HG02938 (cell line): Measurements from ENCODE around the gene CACUL1.
A peak's percentile ranks its signal among the peaks of the same experiment; 100 is the strongest.
"Not testable (repeated sequence)": the region's sequence is repeated elsewhere in the genome, so short reads cannot be mapped to it uniquely, and the experiment has no call there.

Source experiments
- ATAC-seq: cut with Tn5 transposase; IDR thresholded peaks from one replicate; pipeline ENCODE4 v1.9.1; 2021; ENCODE audit warnings: mild to moderate bottlenecking, moderate library complexity; ENCODE audit not compliant: unreplicated experiment

The CACUL1 gene

DNA sequence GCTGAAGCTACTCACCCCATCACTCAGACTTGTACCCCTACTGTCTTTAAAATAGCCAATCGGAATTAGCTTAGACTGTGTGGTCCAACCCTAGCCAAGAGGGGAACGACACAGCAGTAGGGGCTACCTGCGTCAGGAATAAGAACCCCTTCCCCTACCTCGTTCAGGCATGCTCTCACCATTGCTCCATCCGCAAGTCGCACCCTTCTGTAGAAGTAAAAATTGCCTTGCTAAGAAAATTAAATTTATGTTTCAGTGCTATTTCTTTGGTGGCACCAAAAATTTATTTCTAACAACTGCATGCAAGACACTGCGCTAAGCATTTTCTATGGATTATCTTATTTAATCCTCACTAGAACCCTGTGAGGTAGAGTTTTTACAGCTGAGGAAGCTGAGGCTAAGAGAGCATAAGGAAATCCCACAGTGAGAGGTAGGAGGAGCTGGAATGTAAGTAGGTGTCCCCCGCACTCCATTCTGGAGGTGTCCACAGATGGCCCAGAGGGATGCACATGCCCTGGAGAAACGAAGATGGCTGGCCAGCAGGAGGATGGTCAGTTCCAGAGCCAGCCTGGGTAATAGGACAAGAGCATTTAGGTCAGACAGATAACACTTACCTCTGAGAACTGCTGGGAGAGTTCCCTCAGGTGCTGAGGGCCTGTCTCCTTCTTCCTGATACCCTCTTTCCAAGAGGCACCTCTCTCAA lies 15.3 kb upstream of the CACUL1 start:
- ATAC-seq: no peak

GRCh38 chr10:118768041-118768919 lies 13.5 kb upstream of the CACUL1 start:
- no peak for ATAC-seq

GRCh38 chr10:118767297-118768040 lies 12.7 kb upstream of the CACUL1 start:
- no peak for ATAC-seq

GRCh38 chr10:118764195-118764594 lies 9.4 kb upstream of the CACUL1 start:
- ATAC-seq: no peak

- ATAC-seq: no peak
Observed at GRCh38 chr10:118763202-118763988, 8.6 kb upstream of the CACUL1 start.

DNA sequence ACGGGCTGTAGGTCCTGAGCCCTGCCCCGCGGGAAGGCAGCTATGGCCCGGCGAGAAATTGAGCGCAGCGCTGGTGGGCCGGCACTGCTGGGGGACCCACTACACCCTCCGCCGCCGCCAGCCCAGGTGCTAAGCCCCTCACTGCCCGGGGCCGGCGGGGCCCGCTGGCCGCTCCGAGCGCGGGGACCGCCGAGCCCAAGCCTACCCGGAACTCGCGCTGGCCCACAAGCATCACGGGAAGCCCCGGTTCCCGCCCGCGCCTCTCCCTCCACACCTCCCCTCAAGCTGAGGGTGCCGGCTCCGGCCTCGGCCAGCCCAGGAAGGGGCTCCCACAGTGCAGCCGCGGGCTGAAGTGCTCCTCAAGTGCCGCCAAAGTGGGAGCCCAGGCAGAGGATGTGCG lies 5.5 kb upstream of the CACUL1 start:
- ATAC-seq: no peak

DNA sequence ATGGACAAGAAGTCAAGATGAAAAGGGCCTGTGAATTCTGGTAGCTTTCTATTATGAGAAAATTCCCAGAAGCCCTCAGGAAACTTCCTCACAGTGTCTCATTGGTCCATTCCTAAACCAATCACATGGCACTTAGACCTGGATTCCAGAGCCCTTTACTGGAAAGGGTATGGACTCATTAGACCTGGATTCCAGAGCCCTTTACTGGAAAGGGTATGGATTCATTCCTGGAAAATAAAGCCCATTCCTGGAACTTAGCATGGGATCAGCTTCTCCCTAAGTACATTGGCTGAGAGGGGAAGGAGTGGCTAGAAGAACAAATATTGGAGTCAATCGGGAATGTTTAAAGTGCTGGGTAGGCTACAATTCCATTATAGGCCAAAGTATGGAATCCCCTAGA lies 3.7 kb upstream of the CACUL1 start:
- ATAC-seq: no peak

GRCh38 chr10:118754229-118754555 lies 578 bp downstream of the CACUL1 start:
- ATAC-seq: peak; percentile 21

DNA sequence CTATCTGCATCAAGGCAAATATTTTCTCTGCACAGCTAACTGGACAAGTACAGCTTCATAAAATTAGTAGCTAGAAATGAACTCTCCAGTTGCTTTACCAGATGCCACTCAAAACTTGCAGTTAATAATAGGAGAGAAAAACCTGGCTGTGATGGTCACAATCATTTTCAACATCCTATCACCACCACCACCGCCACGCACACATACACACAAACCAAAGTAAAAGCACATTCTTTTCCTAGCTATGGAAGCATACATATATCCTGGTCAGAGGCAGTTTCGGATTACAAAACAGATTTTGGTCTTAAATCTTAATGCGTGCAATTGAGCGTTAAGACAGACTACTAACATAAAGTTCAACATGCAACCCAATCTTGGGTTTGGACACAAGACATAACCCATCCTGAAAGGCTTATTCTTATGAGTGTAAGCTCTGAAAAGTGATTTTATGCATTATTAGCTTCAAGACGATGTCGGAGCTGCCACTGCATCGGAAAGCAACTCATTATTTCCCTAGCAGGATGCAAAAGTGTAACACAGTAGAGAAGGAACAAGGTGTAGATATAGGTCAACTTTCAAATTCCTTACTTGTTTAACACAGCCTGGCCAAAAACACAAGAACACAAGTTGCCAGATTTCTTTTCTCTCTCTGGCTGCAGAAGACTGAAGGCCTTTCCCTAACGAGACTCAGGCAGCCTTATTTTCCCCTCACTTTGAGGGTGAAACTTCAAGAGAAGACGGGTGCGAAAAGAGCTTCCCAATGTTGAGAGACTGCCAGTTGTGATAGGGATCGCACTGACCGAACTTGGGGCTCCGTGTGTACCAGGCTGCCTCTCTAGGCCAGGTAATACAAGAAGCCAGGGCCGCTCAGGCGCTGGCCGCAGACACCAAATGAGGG lies 1.2 kb downstream of the CACUL1 start:
- ATAC-seq: peak; percentile 8

DNA sequence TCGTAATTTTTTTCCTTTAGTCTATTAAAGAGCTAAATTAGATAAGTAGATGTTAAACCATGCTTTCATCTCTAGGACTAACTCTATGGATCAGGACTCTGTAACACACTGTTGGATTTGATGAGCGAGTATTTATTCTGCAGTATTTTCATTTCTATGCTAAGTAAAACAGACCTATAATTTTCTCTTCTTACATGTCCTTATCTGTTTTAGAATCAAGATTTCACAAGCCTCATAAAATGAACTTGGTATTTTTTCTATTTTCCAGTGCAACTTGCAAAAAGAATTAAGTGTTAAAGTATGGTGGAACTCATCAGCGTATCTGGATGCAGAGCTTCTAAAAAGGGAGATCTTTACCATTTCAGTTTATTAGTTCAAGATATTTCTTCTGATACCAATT lies 2.4 kb downstream of the CACUL1 start:
- ATAC-seq: no peak

DNA sequence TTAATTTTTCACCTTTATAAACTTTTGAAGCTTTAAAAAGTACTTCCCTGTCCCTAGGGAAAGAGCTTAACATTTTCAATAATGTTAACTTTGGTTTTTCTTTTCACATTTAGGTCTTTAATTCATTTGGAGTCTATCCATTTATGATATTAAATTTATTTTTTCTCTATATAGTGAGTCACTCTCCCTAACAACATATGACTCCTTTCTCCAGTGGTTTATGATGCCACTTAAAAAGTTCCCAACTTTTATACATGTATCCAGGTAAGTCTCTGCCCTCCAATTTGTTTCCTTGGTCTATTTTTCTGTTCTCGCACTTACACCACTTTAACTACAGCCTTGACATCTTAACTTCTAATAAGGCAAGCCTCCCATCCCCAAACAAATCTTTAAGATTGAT lies 3.5 kb downstream of the CACUL1 start:
- ATAC-seq: no peak

DNA sequence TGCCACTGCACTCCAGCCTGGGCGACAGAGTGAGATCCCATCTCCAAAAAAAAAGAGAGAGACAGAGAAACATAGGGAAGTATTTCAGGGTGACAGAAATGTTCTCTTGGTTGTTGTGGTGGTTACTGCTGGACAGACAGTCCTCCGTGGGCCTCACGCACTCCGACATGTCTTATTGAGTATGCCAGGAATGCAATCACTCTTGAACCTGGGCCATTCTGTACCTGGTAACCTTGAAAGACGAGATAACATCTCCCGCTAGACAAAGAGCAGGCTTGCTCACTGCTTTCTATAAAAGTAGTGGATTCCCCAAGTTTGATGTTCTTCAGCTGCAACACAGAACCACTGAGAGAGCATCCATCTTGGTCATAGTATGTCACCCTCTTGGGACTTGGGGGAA lies 6.7 kb downstream of the CACUL1 start:
- no peak for ATAC-seq

GRCh38 chr10:118746246-118746645 lies 8.5 kb downstream of the CACUL1 start:
- no peak for ATAC-seq

DNA sequence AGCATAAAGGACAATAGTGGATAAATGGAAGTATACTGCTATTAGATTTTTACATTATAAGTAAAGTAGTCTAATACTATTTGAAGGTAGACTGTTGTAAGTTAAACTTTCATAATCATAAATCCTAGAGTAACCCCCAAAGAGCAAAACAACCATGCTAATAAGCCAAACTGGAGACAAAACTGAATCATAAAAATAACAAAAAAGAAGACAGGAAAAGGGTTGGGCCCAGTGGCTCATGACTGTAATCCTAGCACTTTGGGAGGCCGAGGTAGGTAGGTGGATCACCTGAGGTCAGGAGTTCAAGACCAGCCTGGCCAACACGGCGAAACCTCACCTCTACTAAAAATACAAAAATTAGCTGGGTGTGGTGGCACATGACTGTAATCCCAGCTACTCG lies 9.7 kb downstream of the CACUL1 start:
- ATAC-seq: no peak

DNA sequence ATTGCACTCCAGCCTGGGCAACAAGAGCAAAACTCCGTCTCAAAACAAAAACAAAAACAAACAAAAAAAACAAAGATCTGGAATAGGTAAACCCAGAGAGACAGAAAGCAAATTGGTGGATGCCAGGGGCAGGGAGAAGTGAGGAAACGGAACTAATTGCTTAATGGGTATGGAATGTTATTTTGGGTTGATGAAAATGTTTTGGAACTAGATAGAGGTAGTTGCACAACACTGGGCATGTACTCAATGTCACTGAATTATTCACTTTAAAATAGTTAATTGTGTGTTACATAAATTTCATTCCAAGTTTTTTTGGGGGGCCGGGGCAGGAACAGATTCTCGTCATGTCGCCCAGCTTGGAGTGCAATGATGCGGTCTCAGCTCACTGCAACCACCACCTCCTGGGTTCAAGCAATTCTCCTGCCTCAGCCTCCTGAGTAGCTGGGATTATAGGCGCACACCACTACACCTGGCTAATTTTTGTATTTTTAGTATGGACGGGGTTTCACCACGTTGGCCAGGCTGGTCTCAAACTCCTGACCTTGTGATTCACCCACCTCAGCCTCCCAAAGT lies 10.3 kb downstream of the CACUL1 start:
- ATAC-seq: not testable (repeated sequence)

DNA sequence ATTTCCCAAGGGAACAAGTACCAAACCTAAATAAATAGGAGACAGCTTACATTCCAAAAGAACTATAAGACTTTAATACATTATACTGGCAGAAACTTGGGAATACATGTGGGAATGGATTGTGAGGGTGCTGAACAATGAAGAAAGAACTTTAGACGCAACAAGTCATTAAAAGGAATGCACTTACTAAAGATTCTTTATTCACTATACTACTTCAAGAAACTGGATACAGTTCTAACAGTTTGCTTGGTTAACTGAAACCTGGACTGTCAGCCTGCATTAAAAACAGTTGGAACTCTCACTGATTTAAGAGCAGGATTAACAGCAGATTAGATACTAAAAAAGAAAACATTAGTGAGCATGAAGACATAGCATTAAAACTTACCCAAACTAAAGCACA lies 12.0 kb downstream of the CACUL1 start:
- no peak for ATAC-seq

GRCh38 chr10:118742032-118742431 lies 12.7 kb downstream of the CACUL1 start:
- ATAC-seq: no peak

DNA sequence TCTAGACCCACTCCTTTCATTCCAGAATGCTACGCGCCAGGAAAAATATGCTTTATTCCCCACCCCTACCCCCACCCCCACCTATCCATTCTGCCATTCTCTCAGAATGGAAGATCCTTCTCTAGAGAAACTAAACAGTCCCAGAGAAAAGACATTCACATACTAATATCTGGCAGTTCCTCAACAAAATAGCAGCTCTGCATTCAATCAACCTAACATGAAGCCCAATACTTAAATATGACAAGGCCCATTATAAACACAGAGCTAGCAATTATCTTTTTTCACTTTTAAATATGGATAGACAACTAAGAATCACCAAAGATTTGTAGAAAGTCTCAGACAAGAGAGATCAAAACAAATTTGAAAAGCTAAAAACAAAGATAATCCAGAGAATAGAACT lies 16.4 kb downstream of the CACUL1 start:
- ATAC-seq: no peak

DNA sequence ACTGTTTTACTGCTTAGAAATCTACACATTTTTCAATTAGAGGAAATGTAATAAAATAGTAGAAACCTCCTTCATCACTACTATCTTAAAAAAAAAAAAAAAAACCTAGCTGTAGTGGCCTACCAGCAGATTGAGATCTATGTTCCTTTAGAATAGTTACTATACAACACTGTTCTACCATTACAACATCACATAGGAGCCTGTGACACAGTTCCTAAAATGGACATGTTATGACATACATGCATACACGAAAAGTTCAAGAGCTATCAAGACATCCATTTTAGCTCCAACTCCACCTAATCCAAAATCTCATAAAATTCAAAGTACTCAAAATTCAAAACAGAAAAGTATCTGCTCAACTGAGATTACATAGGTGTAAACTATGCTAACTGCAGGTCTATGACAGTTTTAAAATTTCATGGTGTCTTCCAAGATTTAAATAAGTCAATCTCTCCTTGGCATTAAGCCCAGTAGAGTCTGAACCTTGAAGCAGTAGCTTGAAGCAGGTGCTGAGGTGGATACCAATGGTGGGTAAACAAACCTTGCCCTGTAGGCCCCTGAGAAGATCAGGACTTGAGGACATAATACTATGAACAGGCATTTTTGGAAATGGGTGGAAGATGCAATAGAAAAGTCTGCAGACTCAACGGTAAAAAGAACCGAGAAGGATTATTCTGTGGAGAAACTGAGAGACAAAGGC lies 17.0 kb downstream of the CACUL1 start:
- ATAC-seq: no peak
